ENCODE measurements around the gene CIBAR2. TPM values are rescaled to one million over a fixed set of nuclear protein-coding genes. Genes with fewer than 3 reads are reported as not detected.

The CIBAR2 gene
- total and polyA plus RNA-seq, 10 of the 15 experiments (the other 5 are each of a cell fraction or from before 2014, with no cell fraction given): 0.05 to 0.16 (median 0.07) TPM; not detected in 7

DNA sequence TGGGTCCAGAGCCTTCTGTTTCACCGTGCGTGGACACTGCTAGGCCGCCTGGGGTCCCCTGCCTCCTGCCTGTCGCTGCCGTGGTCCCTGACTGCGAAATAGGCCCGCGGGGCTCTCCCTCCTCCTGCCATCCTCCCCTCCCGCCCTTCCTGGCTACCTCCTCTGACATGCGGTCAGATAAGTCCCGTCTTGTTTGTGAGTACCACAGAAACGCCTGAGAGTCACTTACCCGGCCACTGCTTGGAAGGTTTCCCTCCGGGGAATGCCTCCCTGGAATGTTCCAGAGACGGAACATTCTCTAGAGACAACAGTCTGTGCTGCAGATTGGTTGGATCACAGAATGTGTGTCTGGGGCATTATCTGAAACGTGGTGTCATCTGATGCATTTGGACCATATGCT, 22.7 kb downstream of the CIBAR2 start (continued):
- TF ChIP-seq, protein P1, sequence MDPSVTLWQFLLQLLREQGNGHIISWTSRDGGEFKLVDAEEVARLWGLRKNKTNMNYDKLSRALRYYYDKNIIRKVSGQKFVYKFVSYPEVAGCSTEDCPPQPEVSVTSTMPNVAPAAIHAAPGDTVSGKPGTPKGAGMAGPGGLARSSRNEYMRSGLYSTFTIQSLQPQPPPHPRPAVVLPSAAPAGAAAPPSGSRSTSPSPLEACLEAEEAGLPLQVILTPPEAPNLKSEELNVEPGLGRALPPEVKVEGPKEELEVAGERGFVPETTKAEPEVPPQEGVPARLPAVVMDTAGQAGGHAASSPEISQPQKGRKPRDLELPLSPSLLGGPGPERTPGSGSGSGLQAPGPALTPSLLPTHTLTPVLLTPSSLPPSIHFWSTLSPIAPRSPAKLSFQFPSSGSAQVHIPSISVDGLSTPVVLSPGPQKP (IDR thresholded peaks at IDR 0.05; ENCODE audit: low read depth, low read length): no peak
- TF ChIP-seq SUZ12 (IDR thresholded peaks at IDR 0.05; ENCODE audit: unreplicated experiment) (no peak), MTA3 (IDR thresholded peaks at IDR 0.05; ENCODE audit: borderline replicate concordance, low read length) (no peak), TCF3 (IDR thresholded peaks at IDR 0.05; ENCODE audit: borderline replicate concordance, insufficient read depth, low read depth, low read length) (no peak)
- TF ChIP-seq, protein P2, sequence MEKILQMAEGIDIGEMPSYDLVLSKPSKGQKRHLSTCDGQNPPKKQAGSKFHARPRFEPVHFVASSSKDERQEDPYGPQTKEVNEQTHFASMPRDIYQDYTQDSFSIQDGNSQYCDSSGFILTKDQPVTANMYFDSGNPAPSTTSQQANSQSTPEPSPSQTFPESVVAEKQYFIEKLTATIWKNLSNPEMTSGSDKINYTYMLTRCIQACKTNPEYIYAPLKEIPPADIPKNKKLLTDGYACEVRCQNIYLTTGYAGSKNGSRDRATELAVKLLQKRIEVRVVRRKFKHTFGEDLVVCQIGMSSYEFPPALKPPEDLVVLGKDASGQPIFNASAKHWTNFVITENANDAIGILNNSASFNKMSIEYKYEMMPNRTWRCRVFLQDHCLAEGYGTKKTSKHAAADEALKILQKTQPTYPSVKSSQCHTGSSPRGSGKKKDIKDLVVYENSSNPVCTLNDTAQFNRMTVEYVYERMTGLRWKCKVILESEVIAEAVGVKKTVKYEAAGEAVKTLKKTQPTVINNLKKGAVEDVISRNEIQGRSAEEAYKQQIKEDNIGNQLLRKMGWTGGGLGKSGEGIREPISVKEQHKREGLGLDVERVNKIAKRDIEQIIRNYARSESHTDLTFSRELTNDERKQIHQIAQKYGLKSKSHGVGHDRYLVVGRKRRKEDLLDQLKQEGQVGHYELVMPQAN (conservative IDR thresholded peaks at IDR 0.05): no peak

DNA sequence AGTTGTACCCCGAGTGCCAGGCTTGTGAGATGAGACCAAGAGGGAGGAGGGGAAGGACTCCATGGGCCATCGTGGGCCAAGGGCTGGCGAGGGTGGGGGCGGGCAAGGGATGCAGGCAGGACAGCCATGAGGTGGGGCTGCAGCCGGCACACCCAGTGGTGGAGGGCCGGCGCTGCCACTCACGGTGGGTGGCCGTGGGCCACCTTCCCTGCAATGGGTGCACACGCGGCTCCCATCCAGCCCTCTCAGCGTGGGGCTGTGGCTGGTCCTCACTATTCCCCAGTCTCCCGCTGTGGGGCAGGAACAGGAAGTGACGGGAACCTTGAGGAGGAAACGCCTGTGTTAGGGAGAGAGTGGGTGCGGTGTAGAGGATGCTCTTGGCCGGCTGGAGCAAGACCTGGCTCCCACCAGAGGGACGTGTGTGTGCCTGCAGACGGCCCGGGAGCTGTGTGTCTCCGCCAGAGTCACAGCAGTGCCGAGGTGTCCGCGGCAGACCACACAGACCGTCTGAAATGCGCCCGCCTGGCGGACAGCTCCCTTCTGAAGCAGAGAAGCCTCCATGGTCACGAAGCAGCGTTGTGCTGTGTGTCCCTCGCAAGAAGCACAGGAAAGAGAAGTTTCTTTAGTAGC, 23.6 kb downstream of the CIBAR2 start:
- no peak overlapping the region for H3K27ac ChIP-seq (ENCODE audit: control insufficient read depth, insufficient read depth)
- H2AFZ ChIP-seq (ENCODE audit: control insufficient read depth, low read depth, low read length): no peak overlapping the region
- no peak overlapping the region for H3K4me2 ChIP-seq (ENCODE audit: control insufficient read depth, insufficient read depth)
- peaks cover 15% of the 10 kb centered on the region for H3K4me1 ChIP-seq (ENCODE audit: control insufficient read depth, insufficient read depth, low read length)
- no peak overlapping the region for H3K9ac ChIP-seq (ENCODE audit: control insufficient read depth, insufficient read depth, low read length)
- SMC1A ChIA-PET (ENCODE audit: uncharacterized antibody, unreplicated experiment): interaction anchor here (1.0 kb wide), 1 partner anchor 26 kb away, joined by 3 read pairs; no protein-coding TSS in a partner anchor
- RAD21 ChIA-PET (ENCODE audit: unreplicated experiment): no interaction called here
- no peak overlapping the region for H3K4me3 ChIP-seq
- H3K27me3 ChIP-seq (replicated peaks in 1 of 2; ENCODE audit: control insufficient read depth in 2 of 2, insufficient read depth in 2 of 2, low read length in 1 of 2): no peaks in the 10 kb centered on the region
- POLR2A ChIA-PET: no interaction called here
- in situ Hi-C loops (cut with MboI): no loop called here
- CTCF ChIA-PET: no interaction called here
- H3K9me3 ChIP-seq (replicated peaks; ENCODE audit: control insufficient read depth, insufficient read depth, low read length): no peaks in the 10 kb centered on the region
- no peaks in the 10 kb centered on the region for H4K20me1 ChIP-seq (ENCODE audit: control insufficient read depth, insufficient read depth)
- no peaks in the 10 kb centered on the region; a peak in 2 of 4 replicates for H3K36me3 ChIP-seq (ENCODE audit: control insufficient read depth in 2 of 2, insufficient read depth in 2 of 2, low read length in 1 of 2)
- no TSS peak for BruUV-seq (replicated peaks)
- WGBS (ENCODE audit: insufficient coverage, insufficient replicate concordance, low lambda C conversion rate, missing lambda C conversion rate): 54% methylated on average over 25 of the region's 31 CpGs
- H3K79me2 ChIP-seq (ENCODE audit: control insufficient read depth, insufficient read depth, low read length): no peaks in the 10 kb centered on the region
- ATAC-seq (no peak), FAIRE-seq (no peak), DNase-seq (ENCODE audit: low read depth, low spot score) (no peak)
- intact Hi-C loops (cut with micrococcal nuclease; ENCODE audit: unreplicated experiment): loop anchor here (5.0 kb wide), 2 partner anchors 61 to 76 kb away; partner anchors contain the start of genes KIAA0513 and ZDHHC7
- TF ChIP-seq JUND (IDR thresholded peaks at IDR 0.05; ENCODE audit: low read depth, low read length): no peak
- TF ChIP-seq, protein P3, sequence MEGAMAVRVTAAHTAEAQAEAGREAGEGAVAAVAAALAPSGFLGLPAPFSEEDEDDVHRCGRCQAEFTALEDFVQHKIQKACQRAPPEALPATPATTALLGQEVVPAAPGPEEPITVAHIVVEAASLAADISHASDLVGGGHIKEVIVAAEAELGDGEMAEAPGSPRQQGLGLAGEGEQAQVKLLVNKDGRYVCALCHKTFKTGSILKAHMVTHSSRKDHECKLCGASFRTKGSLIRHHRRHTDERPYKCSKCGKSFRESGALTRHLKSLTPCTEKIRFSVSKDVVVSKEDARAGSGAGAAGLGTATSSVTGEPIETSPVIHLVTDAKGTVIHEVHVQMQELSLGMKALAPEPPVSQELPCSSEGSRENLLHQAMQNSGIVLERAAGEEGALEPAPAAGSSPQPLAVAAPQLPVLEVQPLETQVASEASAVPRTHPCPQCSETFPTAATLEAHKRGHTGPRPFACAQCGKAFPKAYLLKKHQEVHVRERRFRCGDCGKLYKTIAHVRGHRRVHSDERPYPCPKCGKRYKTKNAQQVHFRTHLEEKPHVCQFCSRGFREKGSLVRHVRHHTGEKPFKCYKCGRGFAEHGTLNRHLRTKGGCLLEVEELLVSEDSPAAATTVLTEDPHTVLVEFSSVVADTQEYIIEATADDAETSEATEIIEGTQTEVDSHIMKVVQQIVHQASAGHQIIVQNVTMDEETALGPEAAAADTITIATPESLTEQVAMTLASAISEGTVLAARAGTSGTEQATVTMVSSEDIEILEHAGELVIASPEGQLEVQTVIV (IDR thresholded peaks at IDR 0.05; ENCODE audit: borderline replicate concordance, partially characterized antibody): no peak
- TF ChIP-seq, protein P4, sequence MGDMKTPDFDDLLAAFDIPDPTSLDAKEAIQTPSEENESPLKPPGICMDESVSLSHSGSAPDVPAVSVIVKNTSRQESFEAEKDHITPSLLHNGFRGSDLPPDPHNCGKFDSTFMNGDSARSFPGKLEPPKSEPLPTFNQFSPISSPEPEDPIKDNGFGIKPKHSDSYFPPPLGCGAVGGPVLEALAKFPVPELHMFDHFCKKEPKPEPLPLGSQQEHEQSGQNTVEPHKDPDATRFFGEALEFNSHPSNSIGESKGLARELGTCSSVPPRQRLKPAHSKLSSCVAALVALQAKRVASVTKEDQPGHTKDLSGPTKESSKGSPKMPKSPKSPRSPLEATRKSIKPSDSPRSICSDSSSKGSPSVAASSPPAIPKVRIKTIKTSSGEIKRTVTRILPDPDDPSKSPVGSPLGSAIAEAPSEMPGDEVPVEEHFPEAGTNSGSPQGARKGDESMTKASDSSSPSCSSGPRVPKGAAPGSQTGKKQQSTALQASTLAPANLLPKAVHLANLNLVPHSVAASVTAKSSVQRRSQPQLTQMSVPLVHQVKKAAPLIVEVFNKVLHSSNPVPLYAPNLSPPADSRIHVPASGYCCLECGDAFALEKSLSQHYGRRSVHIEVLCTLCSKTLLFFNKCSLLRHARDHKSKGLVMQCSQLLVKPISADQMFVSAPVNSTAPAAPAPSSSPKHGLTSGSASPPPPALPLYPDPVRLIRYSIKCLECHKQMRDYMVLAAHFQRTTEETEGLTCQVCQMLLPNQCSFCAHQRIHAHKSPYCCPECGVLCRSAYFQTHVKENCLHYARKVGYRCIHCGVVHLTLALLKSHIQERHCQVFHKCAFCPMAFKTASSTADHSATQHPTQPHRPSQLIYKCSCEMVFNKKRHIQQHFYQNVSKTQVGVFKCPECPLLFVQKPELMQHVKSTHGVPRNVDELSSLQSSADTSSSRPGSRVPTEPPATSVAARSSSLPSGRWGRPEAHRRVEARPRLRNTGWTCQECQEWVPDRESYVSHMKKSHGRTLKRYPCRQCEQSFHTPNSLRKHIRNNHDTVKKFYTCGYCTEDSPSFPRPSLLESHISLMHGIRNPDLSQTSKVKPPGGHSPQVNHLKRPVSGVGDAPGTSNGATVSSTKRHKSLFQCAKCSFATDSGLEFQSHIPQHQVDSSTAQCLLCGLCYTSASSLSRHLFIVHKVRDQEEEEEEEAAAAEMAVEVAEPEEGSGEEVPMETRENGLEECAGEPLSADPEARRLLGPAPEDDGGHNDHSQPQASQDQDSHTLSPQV (IDR thresholded peaks at IDR 0.05): no peak
